C4-2B (cell line): ENCODE results near the gene SFT2D2.

ENCODE experiments used
- H3K27ac ChIP-seq: fragments of 450-650 bp; 2 replicates; pipeline ENCODE4 v1.5.1; 2017
- ZFX ChIP-seq: fragments of 450-650 bp; IDR thresholded peaks from 2 replicates; pipeline ENCODE4 v1.6.1; 2017
- TF ChIP-seq, protein P1 (sequence below): fragments of 450-650 bp; conservative IDR thresholded peaks from 2 replicates; pipeline ENCODE4 v1.5.1; 2017; ENCODE audit warnings: mild to moderate bottlenecking

SFT2D2 gene

DNA sequence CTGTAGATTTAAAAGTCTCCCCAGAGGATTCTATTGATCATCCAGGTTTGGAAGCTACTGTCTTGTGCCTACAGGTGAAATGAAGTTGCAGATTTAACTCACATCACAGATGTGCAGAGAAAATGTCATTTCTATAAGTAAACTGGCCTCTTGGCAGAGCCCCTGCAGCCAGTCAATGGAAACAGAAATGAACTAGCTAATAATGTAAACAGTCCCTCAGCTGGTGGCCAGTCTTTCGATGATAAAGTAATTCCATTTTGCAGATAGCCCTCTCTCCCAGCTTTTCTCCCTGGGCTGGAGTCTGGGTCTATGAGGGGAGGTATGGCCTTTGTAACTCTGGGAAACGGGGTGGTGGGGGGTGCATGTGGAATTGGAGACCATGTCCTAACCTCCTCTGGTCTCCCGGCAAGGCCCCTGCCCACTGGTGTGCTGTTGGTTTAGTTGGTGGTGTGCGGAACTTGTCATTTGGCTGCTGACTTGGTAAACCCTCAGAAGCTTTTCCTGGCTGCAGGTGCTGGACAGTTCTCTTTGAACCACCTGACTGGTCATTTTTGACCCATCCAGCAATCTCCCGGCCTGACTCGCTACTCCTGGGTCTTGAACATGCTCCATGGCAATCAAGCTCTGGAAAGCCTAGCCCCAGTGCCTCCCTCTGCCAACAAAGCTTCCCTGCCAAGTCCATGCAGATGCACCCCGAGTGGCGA lies 69.8 kb downstream of the SFT2D2 start:
- no peak overlapping the region for H3K27ac ChIP-seq
- TF ChIP-seq, protein P1, sequence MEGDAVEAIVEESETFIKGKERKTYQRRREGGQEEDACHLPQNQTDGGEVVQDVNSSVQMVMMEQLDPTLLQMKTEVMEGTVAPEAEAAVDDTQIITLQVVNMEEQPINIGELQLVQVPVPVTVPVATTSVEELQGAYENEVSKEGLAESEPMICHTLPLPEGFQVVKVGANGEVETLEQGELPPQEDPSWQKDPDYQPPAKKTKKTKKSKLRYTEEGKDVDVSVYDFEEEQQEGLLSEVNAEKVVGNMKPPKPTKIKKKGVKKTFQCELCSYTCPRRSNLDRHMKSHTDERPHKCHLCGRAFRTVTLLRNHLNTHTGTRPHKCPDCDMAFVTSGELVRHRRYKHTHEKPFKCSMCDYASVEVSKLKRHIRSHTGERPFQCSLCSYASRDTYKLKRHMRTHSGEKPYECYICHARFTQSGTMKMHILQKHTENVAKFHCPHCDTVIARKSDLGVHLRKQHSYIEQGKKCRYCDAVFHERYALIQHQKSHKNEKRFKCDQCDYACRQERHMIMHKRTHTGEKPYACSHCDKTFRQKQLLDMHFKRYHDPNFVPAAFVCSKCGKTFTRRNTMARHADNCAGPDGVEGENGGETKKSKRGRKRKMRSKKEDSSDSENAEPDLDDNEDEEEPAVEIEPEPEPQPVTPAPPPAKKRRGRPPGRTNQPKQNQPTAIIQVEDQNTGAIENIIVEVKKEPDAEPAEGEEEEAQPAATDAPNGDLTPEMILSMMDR, result no peak
- TF ChIP-seq ZFX, result no peak

DNA sequence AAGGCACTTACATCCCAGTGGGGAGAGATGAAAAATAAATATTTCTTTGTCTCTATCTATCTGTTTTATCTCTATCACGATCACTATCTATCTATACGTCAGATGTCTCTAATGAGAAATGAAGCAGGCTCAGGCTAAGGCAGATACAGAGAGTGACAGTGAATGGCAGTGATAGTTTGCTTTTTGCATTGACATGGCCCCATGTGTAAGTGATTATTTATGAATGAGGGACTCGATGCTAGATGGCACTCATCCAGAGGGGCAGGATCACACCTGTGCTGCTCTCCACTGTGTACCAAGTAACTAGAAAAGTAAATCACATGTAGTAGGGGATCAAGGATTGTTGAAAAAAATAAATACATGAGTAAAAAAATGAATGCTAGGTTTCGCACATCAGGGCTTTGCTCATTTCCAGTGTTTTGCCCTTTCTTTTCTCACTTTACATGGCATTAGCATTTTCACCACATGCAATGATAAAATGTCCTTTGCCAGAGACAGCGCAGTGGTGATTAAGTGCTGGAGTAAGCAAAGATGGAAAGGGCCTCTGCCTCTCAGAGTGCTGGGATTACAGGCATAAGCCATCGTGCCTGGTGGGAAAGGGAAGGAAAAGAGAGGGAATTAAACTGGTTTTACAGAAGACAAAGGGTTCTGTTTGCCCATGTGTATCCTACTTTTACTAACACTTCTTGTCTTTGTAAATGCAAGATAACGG lies 71.4 kb downstream of the SFT2D2 start:
- TF ChIP-seq, protein P1, result no peak
- no peak for TF ChIP-seq ZFX
- no peak overlapping the region for H3K27ac ChIP-seq

DNA sequence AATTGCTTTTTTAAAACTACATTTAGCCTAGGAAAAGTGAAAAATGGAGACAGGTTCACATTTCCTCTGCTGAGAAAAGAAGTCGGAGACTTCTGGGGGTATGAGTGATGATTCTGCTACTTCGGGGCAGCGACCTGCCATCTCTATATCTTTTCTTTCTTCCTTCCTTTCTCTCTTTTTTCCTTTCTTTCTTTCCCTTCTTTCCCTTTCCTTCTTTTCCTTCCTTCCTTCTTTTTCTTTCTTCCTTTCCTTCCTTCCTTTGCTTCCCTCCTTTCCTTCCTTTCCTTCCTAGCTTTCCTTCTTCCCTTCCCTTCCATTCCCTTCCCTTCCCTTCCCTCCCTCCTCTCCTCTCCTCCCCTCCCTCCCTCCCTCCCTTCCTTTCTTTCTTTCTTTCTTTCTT lies 72.6 kb downstream of the SFT2D2 start:
- H3K27ac ChIP-seq, result no peak overlapping the region
- TF ChIP-seq, protein P1, result no peak
- TF ChIP-seq ZFX, result no peak

DNA sequence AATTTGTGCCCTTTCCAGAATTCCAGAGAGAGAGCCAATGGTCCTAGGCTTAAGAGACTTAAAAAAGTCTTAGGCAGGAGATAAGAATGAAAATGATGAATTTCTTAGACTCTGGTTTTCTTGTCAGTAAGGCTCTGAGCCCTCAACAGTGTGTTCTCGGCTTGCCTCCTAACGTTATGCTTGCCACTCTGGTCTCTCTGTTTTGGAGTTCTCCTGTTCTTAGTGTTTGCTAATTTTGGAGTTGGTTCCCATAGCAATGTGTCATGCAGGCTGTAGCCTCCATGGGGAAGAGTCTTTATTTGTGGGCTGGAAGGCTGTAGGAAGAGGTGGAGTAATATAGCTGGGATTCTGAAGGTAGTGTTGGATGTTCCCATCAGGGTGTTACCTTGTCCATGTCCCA lies 74.8 kb downstream of the SFT2D2 start:
- no peak overlapping the region for H3K27ac ChIP-seq
- no peak for TF ChIP-seq ZFX

DNA sequence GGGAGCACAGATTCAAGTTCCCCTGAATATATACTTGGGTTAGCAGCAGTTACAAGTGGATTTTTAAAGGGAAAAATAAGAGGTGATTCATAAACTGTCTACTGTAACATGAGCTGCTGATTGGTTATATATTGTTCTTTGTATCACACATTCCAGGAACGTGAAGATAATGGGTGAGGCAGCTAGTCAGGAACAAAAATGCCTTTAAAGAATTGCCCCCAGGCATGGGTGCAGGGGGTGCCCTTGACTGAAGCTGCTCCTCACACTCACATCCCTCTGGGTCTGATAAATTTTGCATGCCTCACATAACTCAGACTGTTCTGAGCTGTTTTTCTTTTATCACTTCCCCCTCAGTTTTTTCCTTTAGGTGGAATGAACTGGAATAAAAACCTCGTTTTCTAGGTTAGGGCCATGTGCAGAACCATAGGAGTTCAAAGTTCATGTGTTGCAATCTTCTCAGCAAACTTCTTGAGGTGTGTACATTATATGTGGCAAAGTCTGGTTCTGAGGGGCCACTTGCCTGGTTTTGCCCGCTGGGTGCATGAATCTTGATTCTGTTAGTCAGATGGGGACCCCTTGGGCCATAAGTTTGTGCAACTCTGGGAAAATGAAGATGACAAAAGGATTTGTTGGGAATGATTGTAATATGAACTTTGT lies 76.0 kb downstream of the SFT2D2 start:
- no peak overlapping the region for H3K27ac ChIP-seq
- TF ChIP-seq ZFX, result no peak
- TF ChIP-seq, protein P1, result no peak
